ENCODE measurements around the gene B3GLCT. TPM values are rescaled to one million over a fixed set of nuclear protein-coding genes. Genes with fewer than 3 reads are reported as not detected.

B3GLCT gene
- total and polyA plus RNA-seq, 9 donors: 4.1 to 10.8 (median 7.9) TPM

DNA sequence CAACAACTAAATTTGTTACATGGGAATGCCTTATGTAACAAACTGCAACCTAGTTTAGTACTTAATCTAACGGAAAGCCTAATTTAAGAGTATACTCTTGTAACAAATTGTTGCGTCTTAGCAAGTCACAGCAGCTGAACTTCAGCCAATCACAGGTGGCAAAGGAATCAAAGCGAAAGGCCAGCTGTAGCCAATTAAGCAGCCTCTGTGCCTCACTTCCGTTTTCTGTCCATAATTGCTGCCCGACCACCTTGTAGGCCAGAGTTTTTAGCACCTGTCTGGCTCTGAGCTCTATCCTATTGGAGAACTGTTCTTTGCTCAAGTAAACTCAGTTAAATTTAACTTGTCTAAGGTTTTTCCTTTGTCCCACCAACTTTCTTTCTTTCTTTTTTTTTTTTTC, 20.0 kb upstream of the B3GLCT start:
- H3K36me3 ChIP-seq: no peaks in the 10 kb centered on the region
- H3K4me1 ChIP-seq (ENCODE audit: insufficient read depth): no peaks in the 10 kb centered on the region
- 80 to 89% (median 86%) methylated on average over 5 of the region's 5 CpGs for WGBS, 3 donors
- no peaks in the 10 kb centered on the region for H3K27me3 ChIP-seq
- no peak overlapping the region for H3K4me3 ChIP-seq
- intact Hi-C loops (cut with DNase I): loop anchor here in 1 of 4 donors (5.0 kb wide), 1 partner anchor 427 kb away; no protein-coding TSS in a partner anchor
- no peak for DNase-seq
- no peak overlapping the region for H3K27ac ChIP-seq
- H3K9me3 ChIP-seq: no peaks in the 10 kb centered on the region
- TF ChIP-seq, protein P1, sequence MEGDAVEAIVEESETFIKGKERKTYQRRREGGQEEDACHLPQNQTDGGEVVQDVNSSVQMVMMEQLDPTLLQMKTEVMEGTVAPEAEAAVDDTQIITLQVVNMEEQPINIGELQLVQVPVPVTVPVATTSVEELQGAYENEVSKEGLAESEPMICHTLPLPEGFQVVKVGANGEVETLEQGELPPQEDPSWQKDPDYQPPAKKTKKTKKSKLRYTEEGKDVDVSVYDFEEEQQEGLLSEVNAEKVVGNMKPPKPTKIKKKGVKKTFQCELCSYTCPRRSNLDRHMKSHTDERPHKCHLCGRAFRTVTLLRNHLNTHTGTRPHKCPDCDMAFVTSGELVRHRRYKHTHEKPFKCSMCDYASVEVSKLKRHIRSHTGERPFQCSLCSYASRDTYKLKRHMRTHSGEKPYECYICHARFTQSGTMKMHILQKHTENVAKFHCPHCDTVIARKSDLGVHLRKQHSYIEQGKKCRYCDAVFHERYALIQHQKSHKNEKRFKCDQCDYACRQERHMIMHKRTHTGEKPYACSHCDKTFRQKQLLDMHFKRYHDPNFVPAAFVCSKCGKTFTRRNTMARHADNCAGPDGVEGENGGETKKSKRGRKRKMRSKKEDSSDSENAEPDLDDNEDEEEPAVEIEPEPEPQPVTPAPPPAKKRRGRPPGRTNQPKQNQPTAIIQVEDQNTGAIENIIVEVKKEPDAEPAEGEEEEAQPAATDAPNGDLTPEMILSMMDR (IDR thresholded peaks at IDR 0.05): no peak
- no peak for TF ChIP-seq POLR2A (IDR thresholded peaks at IDR 0.05)

DNA sequence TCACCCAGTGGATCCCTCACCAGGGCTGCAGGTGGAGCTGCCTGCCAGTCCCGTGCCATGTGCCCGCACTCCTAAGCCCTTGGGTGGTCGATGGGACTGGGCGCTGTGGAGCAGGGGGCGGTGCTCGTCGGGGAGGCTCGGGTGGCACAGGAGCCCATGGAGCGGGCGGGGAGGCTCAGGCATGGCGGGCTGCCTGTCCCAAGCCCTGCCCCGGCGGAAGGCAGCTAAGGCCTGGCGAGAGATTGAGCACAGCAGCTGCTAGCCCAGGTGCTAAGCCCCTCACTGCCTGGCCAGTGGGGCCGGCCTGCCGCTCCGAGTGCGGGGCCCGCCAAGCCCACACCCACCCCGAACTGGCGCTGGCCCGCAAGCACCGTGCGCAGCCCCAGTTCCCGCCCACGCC, 16.8 kb upstream of the B3GLCT start:
- Histone ChIP-seq H3K27ac (no peak overlapping the region), H3K4me1 (ENCODE audit: insufficient read depth) (no peaks in the 10 kb centered on the region), H3K27me3 (no peaks in the 10 kb centered on the region), H3K36me3 (no peaks in the 10 kb centered on the region), H3K9me3 (no peaks in the 10 kb centered on the region), H3K4me3 (no peak overlapping the region)
- no peak for DNase-seq
- 94 to 97% (median 96%) methylated on average over 26 of the region's 26 CpGs for WGBS, 3 donors
- intact Hi-C loops (cut with DNase I): no loop called here
- TF ChIP-seq, protein P1 (IDR thresholded peaks at IDR 0.05): no peak
- TF ChIP-seq EP300 (IDR thresholded peaks at IDR 0.05): no peak
- no peak for TF ChIP-seq POLR2A (IDR thresholded peaks at IDR 0.05)

DNA sequence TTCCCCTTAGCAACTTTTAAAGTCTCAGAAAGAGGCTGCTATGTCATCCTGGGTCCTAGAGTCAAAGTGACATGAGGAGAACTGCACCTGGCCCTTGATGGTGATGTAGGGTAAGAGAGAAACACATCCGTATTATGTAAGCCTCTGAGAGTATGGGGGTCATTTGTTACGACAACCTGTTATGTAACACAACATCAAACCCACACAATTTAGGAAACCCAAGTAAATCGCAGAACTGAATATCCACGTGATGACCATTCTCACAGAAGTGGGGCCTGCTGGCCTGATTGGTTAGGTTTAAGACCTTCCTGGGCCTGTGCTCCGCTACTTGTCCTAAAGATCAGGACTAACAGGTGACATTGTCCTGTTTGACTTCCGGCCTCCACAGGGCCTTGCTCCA, 15.3 kb upstream of the B3GLCT start:
- TF ChIP-seq, protein P1 (IDR thresholded peaks at IDR 0.05): no peak
- TF ChIP-seq POLR2A (IDR thresholded peaks at IDR 0.05): no peak
- no peak for TF ChIP-seq EP300 (IDR thresholded peaks at IDR 0.05)
- Histone ChIP-seq H3K27ac (no peak overlapping the region), H3K4me3 (no peak overlapping the region), H3K4me1 (ENCODE audit: insufficient read depth) (no peaks in the 10 kb centered on the region), H3K27me3 (no peaks in the 10 kb centered on the region), H3K9me3 (no peaks in the 10 kb centered on the region), H3K36me3 (no peaks in the 10 kb centered on the region)
- intact Hi-C loops (cut with DNase I): no loop called here
- DNase-seq: no peak
- WGBS, 3 donors: 92 to 93% (median 92%) methylated on average over 6 of the region's 6 CpGs

DNA sequence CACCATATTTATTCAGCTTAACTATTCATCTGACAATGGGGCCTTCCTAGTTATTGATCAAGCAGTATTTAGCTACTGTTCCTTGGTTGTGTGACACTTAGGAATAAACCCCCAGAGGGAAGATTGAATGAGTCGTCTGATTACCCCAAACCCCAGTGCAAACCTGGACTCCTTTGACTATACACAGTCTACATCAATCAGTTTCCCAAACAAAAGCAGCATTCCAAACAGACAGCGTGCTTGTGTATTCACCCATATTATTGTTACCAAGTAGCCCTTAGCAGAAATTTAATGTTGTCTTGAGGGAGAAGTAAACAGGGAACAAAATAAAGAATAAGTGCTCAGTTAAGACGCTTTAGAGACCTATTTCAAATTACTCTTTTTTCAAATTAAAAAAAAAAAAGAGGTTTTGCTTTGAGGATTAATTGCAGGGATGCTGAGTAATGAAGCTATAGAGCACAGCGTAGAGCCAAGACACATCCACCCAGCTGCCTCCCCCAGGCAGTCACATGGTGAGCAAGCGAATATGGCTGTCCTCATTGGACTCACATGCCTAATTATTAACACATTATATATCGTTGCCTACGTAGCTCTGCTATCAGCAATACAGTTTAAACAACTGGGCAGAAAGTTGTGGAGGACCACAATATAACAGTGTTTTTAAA, 14.7 kb upstream of the B3GLCT start:
- TF ChIP-seq, protein P1 (IDR thresholded peaks at IDR 0.05): no peak
- TF ChIP-seq EP300 (IDR thresholded peaks at IDR 0.05) (no peak), POLR2A (IDR thresholded peaks at IDR 0.05) (no peak)

More for the DNA sequence above, 14.7 kb upstream of the B3GLCT start:
- Histone ChIP-seq H3K27ac (no peak overlapping the region), H3K27me3 (no peaks in the 10 kb centered on the region), H3K36me3 (no peaks in the 10 kb centered on the region), H3K9me3 (no peaks in the 10 kb centered on the region), H3K4me1 (ENCODE audit: insufficient read depth) (no peaks in the 10 kb centered on the region), H3K4me3 (no peak overlapping the region)
- 69 to 72% (median 70%) methylated on average over 7 of the region's 7 CpGs for WGBS, 3 donors
- DNase-seq: no peak
- intact Hi-C loops (cut with DNase I): no loop called here

Measured in ovary (tissue), 9 donors.